Activated CD8-positive, alpha-beta T cell treated with anti-CD3 and anti-CD28 coated beads for 36 hours (primary cell): Measurements from ENCODE around the gene NIN. TPM values are rescaled to one million over a fixed set of nuclear protein-coding genes. Genes with fewer than 3 reads are reported as not detected.

Experiments used
- ATAC-seq: fragments of 200-7000 bp; cut with Tn5 transposase; one replicate; pipeline ENCODE4 v1.10.0; 2021; ENCODE audit warnings: mild to moderate bottlenecking, moderate library complexity
- CTCF ChIA-PET: fragments of 350-600 bp; sonication (Branson Sonifier 250); formaldehyde crosslinking; loops from one replicate; lab custom pipeline; 2021; ENCODE audit warnings: antibody characterized with exemption; lab: Charles Lee
- POLR2A ChIA-PET: fragments of 350-600 bp; sonication (Branson Sonifier 250); formaldehyde crosslinking; loops from one replicate; lab custom pipeline; 2021; ENCODE audit warnings: antibody characterized with exemption; lab: Charles Lee
- DNase-seq: peaks from one replicate; pipeline ENCODE4 v3.0.0-alpha.2; 2020
- H3K27ac Mint-ChIP-seq: one replicate; pipeline ENCODE4 v1.8.0; 2021; ENCODE audit warnings: mild to moderate bottlenecking, mixed read lengths
- H3K27me3 Mint-ChIP-seq: one replicate; pipeline ENCODE4 v1.8.0; 2021; ENCODE audit warnings: mixed read lengths
- H3K36me3 Mint-ChIP-seq: one replicate; pipeline ENCODE4 v1.8.0; 2021; ENCODE audit warnings: low read depth, mixed read lengths
- H3K4me1 Mint-ChIP-seq: one replicate; pipeline ENCODE4 v1.8.0; 2021; ENCODE audit warnings: low read depth, mixed read lengths
- H3K4me3 Mint-ChIP-seq: one replicate; pipeline ENCODE4 v1.8.0; 2021; ENCODE audit warnings: mild to moderate bottlenecking, moderate library complexity, mixed read lengths
- H3K9me3 Mint-ChIP-seq: one replicate; pipeline ENCODE4 v1.8.0; 2021; ENCODE audit warnings: mixed read lengths
- CTCF ChIP-seq: fragments of 200-600 bp; IDR thresholded peaks from one replicate; pipeline ENCODE4 v1.8.0; 2022; ENCODE audit warnings: antibody characterized with exemption, mild to moderate bottlenecking
- intact Hi-C: fragments of 100-400 bp; cut with micrococcal nuclease; formaldehyde crosslinking; loops from one replicate; pipeline ENCODE4 v1.10.0; 2022
- total RNA-seq, 2 experiments: library from RNA; stranded (reverse); gene quantifications; one replicate each; pipeline ENCODE4 v1.2.3, GENCODE V29; 2021

Gene NIN
- total RNA-seq, 2 experiments from 2014 or later, result 71.9 to 72.8 TPM

GRCh38 chr14:50688875-50689274 is 142.1 kb downstream of the NIN start:
- H3K4me1 Mint-ChIP-seq, result no peaks in the 10 kb centered on the region
- H3K9me3 Mint-ChIP-seq, result peaks cover 11% of the 10 kb centered on the region
- H3K27me3 Mint-ChIP-seq, result no peaks in the 10 kb centered on the region
- no peak overlapping the region for H3K4me3 Mint-ChIP-seq
- intact Hi-C loops, result no loop called here
- H3K36me3 Mint-ChIP-seq, result no peaks in the 10 kb centered on the region
- ChIA-PET CTCF (no interaction called here), POLR2A (no interaction called here)
- H3K27ac Mint-ChIP-seq, result no peak overlapping the region
- no peak for TF ChIP-seq CTCF
- DNase-seq (no peak), ATAC-seq (no peak)

GRCh38 chr14:50679674-50680073 is 151.3 kb downstream of the NIN start:
- Mint-ChIP-seq H3K4me1 (peaks cover 19% of the 10 kb centered on the region), H3K36me3 (no peaks in the 10 kb centered on the region), H3K27ac (no peak overlapping the region), H3K27me3 (no peaks in the 10 kb centered on the region), H3K4me3 (no peak overlapping the region), H3K9me3 (no peaks in the 10 kb centered on the region)
- no peak for TF ChIP-seq CTCF
- ATAC-seq, result no peak
- ChIA-PET CTCF (interaction anchor here (0.6 kb wide), 1 partner anchor 181 kb away, joined by 3 read pairs; no protein-coding TSS in a partner anchor), POLR2A (no interaction called here)
- DNase-seq, result no peak
- intact Hi-C loops, result loop anchor here (10.0 kb wide), 1 partner anchor 85 kb away; no protein-coding TSS in a partner anchor

GRCh38 chr14:50678163-50678562 is 152.8 kb downstream of the NIN start:
- H3K27me3 Mint-ChIP-seq, result no peaks in the 10 kb centered on the region
- CTCF ChIA-PET, result interaction anchor here (0.8 to 1.8 kb wide), 4 partner anchors 37 to 182 kb away, joined by 3 to 7 read pairs (median 6); no protein-coding TSS in a partner anchor
- intact Hi-C loops, result loop anchor here (10.0 kb wide), 1 partner anchor 87 kb away; no protein-coding TSS in a partner anchor
- TF ChIP-seq CTCF, result no peak
- ATAC-seq, result no peak
- DNase-seq, result no peak
- H3K4me3 Mint-ChIP-seq, result no peak overlapping the region
- H3K4me1 Mint-ChIP-seq, result peaks cover 19% of the 10 kb centered on the region
- H3K27ac Mint-ChIP-seq, result no peak overlapping the region
- no peaks in the 10 kb centered on the region for H3K9me3 Mint-ChIP-seq
- H3K36me3 Mint-ChIP-seq, result no peaks in the 10 kb centered on the region
- POLR2A ChIA-PET, result interaction anchor here (0.9 to 2.2 kb wide), 2 partner anchors 10 to 29 kb away, joined by 3 to 9 read pairs; partner anchors contain the start of gene SAV1

GRCh38 chr14:50677527-50678063 is 153.4 kb downstream of the NIN start:
- no peaks in the 10 kb centered on the region for H3K27me3 Mint-ChIP-seq
- H3K4me3 Mint-ChIP-seq, result peak overlapping the region; percentile 17
- peak overlapping the region; percentile 79 for H3K27ac Mint-ChIP-seq
- no peaks in the 10 kb centered on the region for H3K36me3 Mint-ChIP-seq
- ChIA-PET CTCF (interaction anchor here (1.4 to 1.8 kb wide), 3 partner anchors 37 to 183 kb away, joined by 5 to 7 read pairs (median 6); no protein-coding TSS in a partner anchor), POLR2A (interaction anchor here (0.9 to 2.2 kb wide), 3 partner anchors 9 to 50 kb away, joined by 3 to 9 read pairs (median 3); partner anchors contain the start of gene SAV1)
- intact Hi-C loops, result loop anchor here (10.0 kb wide), 1 partner anchor 87 kb away; no protein-coding TSS in a partner anchor
- DNase-seq (no peak), ATAC-seq (no peak)
- peaks cover 19% of the 10 kb centered on the region for H3K4me1 Mint-ChIP-seq
- no peaks in the 10 kb centered on the region for H3K9me3 Mint-ChIP-seq
- TF ChIP-seq CTCF, result no peak
